ENCODE results near the gene GGTLC3.
"Not testable (repeated sequence)": the region's sequence is repeated elsewhere in the genome, so short reads cannot be mapped to it uniquely, and the experiment has no call there.

GRCh38 chr22:18558939-18559338 lies 41.0 kb upstream of the GGTLC3 start:
- TF ChIP-seq EP300, CTCF, POLR2A, POLR2AphosphoS5 (IDR thresholded peaks at IDR 0.05): not testable (repeated sequence)

Measured in stomach (tissue), 4 donors.